GM21360 (cell line): Measurements from ENCODE around the gene CRB2.

Experiments
- ATAC-seq: cut with Tn5 transposase; IDR thresholded peaks from one replicate; pipeline ENCODE4 v1.9.1; 2021; ENCODE audit warnings: mild to moderate bottlenecking, moderate library complexity; ENCODE audit not compliant: unreplicated experiment

Gene CRB2

DNA sequence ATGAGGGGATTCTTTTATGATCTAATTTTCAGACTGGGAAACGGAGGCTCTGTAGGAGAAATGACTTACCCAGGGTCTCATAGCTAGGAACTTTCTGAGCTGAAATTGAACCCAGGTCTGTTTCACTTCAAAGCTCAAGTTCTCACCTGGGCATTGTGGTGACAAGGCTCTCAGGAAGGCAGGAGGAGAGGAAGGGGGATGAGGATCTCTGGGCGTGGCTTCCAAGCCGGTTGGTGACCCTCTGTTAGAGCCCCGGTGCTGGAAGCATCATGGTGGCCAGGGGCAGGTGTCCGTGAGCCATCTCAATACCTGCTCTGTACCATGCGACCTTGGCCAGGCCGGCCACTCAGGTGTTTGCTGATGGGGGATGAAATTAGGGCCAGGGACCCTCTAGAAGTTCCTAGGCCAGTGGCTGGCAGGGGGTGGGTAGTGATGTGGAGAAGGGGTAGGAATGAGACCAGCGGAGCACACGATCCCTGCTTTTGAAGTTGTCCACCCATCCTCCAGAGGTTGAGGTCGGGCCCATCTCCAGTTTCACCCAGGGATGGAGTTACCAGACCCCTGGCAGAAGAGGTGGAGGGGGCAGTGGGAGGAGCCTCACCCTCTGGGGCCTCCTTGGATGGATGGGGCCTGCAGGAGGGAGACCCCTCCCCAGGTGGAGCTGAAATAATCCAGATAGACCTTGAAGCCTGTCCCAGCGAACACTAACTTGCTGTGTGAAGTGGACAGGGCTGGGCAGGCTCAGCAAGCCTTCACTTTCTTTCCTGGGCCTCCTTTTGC lies 5.9 kb downstream of the CRB2 start:
- no peak for ATAC-seq

DNA sequence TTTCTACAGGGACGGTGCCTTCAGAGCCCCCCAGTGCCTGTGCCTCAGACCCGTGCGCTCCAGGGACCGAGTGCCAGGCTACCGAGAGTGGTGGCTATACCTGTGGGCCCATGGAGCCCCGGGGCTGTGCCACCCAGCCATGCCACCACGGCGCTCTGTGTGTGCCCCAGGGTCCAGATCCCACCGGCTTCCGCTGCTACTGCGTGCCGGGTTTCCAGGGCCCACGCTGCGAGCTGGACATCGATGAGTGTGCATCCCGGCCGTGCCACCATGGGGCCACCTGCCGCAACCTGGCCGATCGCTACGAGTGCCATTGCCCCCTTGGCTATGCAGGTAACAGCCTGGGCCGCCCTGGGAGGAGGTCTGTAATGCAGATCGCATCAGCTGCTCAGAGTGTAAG lies 6.9 kb downstream of the CRB2 start:
- no peak for ATAC-seq

DNA sequence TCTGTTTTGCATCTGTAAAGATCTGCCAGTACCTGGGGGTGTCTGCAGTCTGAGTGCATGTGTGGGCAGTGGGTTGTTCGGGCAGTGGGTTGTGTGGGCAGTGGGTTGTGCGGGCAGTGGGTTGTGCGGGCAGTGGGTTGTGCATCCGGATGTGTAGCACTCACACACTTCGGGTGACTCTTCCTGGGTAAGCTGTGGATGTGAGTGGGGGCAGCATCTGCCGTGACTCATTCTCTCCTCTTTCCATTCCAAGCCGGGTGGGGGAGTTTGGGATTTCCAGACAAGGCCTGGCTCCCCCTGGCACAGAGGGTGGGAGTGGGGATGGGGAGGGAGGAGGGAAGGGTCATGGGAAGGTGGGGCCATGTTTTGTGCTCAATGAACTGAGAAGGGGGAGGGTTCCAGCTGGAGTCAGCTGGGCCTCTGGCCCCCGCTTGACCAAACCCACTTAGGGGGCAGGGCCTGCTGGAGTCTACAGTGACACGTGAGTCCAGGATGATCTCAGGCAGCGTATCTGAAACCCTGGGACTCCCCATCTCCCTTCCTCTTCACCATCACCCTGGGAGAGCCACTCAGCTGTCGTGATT lies 8.3 kb downstream of the CRB2 start:
- no peak for ATAC-seq

DNA sequence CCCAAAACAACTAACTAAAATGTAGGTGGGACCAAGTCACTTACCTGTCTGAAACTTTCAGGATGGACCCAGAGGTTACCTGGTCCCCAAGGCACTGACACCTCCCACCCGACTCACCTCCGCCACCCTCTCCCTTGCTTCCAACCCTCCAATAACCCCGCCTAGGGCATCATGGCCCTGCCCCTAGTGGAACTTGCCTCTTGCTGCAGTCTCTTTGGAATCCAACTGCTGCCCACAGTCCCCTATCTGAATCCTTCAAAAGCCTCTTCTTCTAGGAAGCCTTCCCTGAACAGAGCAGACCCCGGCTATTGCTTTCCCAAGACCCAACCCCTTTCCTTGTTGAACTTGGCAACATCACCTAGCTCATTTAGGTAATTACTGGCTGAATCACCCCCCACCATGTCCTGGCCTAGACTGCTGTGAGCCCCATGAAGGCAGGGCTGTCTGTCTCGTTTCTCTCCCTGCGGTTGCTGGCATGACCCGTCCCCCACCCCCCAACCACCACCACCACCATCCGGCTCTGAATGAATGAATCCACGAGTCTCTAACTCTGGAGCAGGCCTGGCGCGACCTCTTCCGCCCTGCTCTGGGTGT lies 9.4 kb downstream of the CRB2 start:
- ATAC-seq = no peak

DNA sequence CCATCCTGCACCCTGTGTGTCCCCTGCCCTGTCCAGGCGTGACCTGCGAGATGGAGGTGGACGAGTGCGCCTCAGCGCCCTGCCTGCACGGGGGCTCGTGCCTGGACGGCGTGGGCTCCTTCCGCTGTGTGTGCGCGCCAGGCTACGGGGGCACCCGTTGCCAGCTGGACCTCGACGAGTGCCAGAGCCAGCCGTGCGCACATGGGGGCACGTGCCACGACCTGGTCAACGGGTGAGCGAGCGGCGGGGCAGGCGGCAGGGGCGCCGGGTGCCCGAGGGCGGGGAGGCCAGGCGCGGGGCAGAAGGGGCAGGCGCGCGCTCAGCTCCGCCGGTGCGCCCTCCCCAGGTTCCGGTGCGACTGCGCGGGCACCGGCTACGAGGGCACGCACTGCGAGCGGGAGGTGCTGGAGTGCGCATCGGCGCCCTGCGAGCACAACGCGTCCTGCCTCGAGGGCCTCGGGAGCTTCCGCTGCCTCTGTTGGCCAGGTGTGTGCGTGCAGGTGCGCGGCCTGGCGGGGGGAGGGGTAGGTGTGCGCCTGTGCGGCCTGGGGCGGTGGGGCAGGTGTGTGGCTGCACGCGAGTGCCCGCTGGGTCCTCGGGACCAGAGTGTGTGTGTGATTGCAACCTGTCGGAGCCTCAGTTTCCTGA lies 10.0 kb downstream of the CRB2 start:
- ATAC-seq = no peak

DNA sequence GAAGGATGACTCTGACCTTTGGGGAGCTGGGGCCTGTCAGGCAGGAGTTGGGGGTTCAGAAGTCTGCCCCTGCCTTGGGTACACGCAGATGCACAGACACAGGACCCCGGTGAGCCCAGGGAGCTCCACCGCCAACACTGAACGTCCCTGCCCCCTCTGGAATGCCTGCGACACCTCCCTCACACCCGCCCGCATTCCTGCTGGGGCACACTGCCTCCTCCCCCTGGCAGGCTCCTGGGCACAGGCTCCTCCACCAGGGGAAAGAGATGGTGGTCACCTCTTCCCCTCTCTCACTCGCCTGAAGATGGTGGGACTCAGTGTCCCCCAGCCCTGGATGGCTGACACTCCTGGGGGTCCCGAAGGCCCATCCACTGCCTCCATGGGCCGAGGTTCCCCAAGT lies 12.0 kb downstream of the CRB2 start:
- no peak for ATAC-seq

DNA sequence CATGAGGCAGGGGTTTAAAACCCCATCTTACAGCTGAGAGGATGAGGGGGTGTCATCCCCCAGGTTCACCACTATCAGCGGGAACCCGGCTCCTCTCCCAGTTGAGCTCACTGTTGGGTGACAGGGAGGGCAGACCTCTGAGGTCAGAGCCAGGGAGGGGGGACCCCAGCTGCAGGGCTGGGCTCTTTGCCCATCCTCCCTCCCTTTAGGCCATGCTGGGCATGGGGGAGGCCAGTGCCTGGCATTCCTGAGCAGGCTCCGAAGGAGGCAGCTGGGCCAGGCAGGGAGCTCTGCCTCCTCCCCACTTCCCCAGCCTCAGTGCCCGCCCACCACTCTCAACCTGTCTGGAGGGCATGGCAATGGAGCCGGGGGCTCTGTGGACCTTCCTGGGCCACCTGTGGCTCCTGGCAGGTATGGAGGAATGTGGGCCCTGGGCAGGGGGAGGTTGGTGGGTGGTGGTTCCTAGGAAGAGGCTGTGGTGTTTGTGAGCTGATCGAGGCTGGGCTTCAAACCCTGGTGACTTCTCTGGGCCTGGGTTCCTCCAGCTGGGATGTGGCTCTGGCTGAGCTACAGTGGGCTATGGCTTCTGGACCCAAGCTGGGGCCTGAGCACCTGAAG lies 12.6 kb downstream of the CRB2 start:
- ATAC-seq = no peak

DNA sequence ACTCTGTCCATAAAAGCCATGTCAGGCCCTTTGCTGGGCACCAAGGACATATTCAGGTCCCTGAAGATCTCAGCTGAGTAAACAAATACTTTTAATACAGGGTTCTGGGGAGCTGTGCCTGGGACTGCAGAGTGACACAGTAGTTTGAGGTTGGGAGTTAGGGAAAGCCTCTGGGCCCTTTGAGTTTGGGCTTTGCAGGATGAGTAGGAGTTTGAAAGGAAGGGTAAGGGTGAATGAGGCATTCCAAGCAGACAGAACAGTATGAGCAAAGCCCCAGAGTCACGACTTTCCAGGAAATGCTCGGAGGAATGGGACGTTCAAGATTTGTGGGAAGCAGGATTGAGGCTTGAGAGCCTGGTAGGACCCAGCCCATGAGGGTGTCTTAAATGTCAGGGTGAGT lies 13.3 kb downstream of the CRB2 start:
- ATAC-seq = no peak

DNA sequence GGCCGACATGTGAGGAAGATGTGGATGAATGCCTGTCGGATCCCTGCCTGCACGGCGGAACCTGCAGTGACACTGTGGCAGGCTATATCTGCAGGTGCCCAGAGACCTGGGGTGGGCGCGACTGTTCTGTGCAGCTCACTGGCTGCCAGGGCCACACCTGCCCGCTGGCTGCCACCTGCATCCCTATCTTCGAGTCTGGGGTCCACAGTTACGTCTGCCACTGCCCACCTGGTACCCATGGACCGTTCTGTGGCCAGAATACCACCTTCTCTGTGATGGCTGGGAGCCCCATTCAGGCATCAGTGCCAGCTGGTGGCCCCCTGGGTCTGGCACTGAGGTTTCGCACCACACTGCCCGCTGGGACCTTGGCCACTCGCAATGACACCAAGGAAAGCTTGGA lies 14.1 kb downstream of the CRB2 start:
- ATAC-seq = no peak

DNA sequence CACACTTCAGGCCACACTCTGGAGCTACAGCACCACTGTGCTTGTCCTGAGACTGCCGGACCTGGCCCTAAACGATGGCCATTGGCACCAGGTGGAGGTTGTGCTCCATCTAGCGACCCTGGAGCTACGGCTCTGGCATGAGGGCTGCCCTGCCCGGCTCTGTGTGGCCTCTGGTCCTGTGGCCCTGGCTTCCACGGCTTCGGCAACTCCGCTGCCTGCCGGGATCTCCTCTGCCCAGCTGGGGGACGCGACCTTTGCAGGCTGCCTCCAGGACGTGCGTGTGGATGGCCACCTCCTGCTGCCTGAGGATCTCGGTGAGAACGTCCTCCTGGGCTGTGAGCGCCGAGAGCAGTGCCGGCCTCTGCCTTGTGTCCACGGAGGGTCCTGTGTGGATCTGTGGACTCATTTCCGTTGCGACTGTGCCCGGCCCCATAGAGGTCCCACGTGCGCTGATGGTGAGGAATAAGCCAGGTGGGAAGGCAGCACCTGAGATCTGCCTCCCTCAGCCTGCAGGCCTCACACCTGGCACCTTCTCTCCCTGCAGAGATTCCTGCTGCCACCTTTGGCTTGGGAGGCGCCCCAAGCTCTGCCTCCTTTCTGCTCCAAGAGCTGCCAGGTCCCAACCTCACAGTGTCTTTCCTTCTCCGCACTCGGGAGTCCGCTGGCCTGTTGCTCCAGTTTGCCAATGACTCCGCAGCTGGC lies 14.7 kb downstream of the CRB2 start:
- ATAC-seq = no peak

DNA sequence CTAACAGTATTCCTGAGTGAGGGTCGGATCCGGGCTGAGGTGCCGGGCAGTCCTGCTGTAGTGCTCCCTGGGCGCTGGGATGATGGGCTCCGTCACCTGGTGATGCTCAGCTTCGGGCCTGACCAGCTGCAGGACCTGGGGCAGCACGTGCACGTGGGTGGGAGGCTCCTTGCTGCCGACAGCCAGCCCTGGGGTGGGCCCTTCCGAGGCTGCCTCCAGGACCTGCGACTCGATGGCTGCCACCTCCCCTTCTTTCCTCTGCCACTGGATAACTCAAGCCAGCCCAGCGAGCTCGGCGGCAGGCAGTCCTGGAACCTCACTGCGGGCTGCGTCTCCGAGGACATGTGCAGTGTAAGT lies 15.2 kb downstream of the CRB2 start:
- no peak for ATAC-seq

DNA sequence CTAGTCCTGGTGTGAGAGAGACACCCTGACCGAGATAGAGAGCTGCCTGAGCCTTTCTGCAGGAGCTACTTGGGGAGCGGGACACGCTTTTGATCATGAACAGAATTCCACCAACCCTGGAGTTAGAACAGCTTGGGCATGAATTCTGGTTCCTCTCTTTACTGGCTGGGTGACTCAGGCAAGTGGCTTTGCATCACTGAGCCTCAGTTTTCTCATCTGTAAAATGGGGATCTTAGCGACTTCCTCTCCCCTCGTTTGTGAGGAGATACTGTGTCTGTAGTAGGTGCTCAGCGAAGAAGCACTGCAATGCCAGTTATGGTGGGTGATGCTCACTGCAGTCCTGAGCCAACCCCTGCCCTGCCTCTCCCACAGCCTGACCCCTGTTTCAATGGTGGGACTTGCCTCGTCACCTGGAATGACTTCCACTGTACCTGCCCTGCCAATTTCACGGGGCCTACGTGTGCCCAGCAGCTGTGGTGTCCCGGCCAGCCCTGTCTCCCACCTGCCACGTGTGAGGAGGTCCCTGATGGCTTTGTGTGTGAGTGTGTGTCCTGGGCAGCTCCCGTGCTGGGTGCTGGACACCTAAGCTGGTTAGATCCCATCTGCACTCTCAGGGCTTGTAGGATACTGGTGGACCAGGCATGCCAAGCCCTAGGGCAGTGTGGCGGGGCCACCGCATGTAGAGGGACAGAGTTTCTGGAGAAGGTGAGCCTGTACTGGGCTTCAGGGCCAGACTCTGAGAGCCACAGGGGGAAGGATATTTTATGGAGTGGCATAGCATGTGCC lies 16.0 kb downstream of the CRB2 start:
- ATAC-seq = no peak

DNA sequence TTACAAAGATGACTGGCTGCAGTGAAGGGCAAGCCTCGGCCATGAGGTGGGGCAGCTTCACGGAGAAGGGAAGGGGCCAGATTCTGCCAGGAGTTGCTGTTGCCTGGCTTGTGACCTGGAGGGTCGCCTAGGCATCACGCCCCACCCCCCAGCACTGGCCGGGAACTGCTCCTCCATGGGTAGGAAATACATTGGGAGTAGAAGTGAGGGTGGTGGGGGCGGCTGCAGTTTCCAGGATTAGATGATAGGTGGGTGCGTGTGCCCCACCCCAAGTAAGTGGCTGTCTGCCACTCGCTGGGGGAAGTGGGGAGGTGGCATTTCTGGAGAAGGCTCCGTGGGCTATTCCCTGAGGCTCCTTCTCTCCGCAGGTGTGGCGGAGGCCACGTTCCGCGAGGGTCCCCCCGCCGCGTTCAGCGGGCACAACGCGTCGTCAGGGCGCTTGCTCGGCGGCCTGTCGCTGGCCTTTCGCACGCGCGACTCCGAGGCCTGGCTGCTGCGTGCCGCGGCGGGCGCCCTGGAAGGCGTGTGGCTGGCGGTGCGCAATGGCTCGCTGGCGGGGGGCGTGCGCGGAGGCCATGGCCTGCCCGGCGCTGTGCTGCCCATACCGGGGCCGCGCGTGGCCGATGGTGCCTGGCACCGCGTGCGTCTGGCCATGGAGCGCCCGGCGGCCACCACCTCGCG lies 16.9 kb downstream of the CRB2 start:
- ATAC-seq = no peak

DNA sequence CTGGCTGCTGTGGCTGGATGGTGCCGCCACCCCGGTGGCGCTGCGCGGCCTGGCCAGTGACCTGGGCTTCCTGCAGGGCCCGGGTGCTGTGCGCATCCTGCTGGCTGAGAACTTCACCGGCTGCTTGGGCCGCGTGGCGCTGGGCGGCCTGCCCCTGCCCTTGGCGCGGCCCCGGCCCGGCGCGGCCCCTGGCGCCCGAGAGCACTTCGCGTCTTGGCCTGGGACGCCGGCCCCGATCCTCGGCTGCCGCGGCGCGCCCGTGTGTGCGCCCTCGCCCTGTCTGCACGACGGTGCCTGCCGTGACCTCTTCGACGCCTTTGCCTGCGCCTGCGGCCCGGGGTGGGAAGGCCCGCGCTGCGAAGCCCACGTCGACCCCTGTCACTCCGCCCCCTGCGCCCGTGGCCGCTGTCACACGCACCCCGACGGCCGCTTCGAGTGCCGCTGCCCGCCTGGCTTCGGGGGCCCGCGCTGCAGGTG lies 17.5 kb downstream of the CRB2 start:
- ATAC-seq = no peak

DNA sequence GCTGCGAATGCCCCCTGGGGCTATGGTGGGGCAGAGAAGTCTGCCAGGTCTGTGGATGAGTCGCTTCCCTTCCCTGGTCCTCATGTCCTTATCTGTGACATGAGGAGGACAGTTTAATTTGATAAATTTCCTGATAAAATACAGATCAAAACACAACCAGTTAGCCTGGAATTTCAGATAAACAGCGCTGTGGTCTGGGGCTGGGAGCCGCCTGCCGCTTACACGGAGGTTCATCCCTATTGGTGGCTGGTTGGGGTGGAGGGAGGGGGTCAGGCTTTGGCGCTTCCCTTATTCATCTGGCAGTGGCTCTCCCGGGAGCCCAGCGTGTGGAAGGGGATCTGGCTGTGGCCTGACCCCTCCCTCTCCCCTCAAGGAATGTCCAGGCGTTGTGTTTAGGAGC lies 17.9 kb downstream of the CRB2 start:
- ATAC-seq = no peak

DNA sequence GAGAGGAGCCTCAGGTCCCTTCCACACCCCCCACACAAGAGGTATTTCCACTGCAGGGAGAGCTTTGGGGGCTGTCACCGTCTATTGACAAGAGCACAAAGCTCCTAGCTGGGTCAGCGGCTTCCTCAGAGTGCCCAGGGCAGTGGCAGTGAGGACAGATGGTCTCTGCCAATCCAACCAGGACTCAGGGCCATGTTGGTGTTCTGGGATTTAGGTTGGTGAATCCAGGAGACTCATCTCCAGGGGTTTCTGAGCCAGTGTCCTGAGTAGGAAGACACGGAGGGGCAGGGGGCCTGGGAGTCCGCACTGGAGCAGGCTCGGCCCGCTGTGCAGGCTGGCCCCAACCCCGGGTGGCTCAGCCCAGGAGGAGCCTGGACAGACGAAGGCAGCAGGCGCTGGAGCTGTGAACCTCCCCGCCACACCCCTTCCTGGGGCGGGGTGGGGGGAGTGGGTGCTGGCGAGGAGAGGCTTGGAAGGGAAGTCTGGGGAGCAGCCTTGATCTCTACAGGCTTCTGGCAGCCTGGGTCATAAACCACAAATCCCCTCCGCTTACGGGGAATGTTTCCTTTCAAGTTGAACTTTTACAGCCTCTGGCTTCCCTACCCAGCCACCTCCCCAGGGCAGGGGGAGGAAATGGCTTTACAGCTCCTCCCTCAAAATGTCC lies 19.6 kb downstream of the CRB2 start:
- ATAC-seq = no peak

DNA sequence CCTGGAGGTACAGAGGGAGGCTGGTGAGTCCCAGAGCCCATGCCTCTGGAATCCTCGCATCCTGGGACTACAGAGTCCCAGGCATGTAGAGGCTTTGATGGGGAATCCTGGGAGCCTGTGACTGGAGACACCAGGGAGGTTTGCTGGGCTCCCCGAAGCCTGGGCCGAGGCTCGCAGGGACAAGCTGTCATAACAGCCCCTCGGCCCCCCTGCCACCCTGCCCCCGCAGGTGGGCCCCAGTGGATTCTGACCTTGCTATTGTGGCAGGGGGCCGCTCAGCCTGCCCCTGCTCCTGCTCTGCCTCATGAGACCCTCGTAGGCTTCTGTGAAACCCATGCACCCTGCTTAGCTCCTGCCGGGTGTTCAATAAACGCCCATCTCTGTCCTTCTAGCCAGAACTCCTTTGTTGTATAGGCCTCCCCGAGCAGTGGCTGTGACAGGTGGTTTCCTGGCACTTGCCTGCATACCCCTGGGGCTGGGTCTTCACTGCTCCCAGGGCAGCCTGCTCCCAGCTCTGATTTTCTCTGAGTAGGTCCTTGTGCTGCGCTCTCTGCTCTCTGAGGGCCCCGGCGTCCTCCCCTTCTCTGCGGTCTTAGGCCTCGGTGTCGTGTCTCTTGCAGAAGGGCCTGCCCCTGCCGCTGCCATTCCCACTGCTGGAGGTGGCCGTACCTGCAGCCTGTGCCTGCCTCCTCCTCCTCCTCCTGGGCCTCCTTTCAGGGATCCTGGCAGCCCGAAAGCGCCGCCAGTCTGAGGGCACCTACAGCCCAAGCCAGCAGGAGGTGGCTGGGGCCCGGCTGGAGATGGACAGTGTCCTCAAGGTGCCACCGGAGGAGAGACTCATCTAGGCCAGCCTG lies 20.4 kb downstream of the CRB2 start:
- ATAC-seq = no peak
